IMR-90 (cell line): ENCODE data around the gene METTL27. TPM values are rescaled to one million over a fixed set of nuclear protein-coding genes. Genes with fewer than 3 reads are reported as not detected.

Source experiments
- ATAC-seq: fragments of 200-7000 bp; cut with Tn5 transposase; 2 replicates; pipeline ENCODE4 v1.9.1; 2020; ENCODE audit warnings: low read depth, mild to moderate bottlenecking, moderate library complexity
- BruUV-seq: library from RNA; stranded (reverse); fragments of 400-500 nt; replicated peaks from 2 replicates; lab custom pipeline; 2021; lab: Mats Ljungman, UMichigan
- CTCF ChIA-PET: fragments of 300-600 bp; formaldehyde crosslinking; extraction: SDS; loops from one replicate; lab custom pipeline; 2021; ENCODE audit warnings: antibody characterized with exemption; lab: Yijun Ruan, JAX
- POLR2A ChIA-PET: fragments of 300-600 bp; sonication (Branson Sonifier 250); formaldehyde crosslinking; loops from one replicate; lab custom pipeline; 2022; ENCODE audit warnings: antibody characterized with exemption; ENCODE audit not compliant: unreplicated experiment; lab: Charles Lee
- DNase-seq: peaks from one replicate; pipeline ENCODE4 v3.0.0; 2013
- H2AFZ ChIP-seq: replicated peaks from 2 replicates; pipeline ENCODE3; 2013; ENCODE audit warnings: low read length, mild to moderate bottlenecking; ENCODE audit not compliant: poor library complexity
- H2AK5ac ChIP-seq: 2 replicates; pipeline ENCODE4 v1.6.1; 2013; ENCODE audit warnings: low read depth, low read length, inconsistent platforms
- H2AK9ac ChIP-seq: replicated peaks from 2 replicates; pipeline ENCODE3; 2013; ENCODE audit warnings: mild to moderate bottlenecking, low read depth, low read length, moderate library complexity; ENCODE audit not compliant: poor library complexity
- H2BK120ac ChIP-seq: 2 replicates; pipeline ENCODE4 v1.6.1; 2013; ENCODE audit warnings: low read depth, low read length, inconsistent platforms
- H2BK15ac ChIP-seq: 3 replicates; pipeline ENCODE4 v1.6.1; 2013; ENCODE audit warnings: low read depth, low read length, inconsistent platforms
- H2BK20ac ChIP-seq: 2 replicates; pipeline ENCODE4 v1.6.1; 2013; ENCODE audit warnings: low read depth, mild to moderate bottlenecking, inconsistent platforms, low read length, moderate library complexity
- H2BK5ac ChIP-seq: 2 replicates; pipeline ENCODE4 v1.6.1; 2013; ENCODE audit warnings: mild to moderate bottlenecking, low read depth, low read length, inconsistent platforms; ENCODE audit not compliant: poor library complexity, severe bottlenecking
- H3K14ac ChIP-seq: replicated peaks from 2 replicates; pipeline ENCODE4 v1.6.1; 2013; ENCODE audit warnings: low read depth, low read length, inconsistent platforms
- H3K18ac ChIP-seq: 2 replicates; pipeline ENCODE4 v1.6.1; 2013; ENCODE audit warnings: low read depth, low read length, control low read depth
- H3K23ac ChIP-seq: 2 replicates; pipeline ENCODE4 v1.6.1; 2013; ENCODE audit warnings: low read depth, low read length, inconsistent platforms
- H3K27ac ChIP-seq: 2 replicates; pipeline ENCODE4 v1.5.1; 2013; ENCODE audit warnings: mild to moderate bottlenecking, control low read depth, low read length; ENCODE audit not compliant: insufficient read depth
- H3K27me3 ChIP-seq: 2 replicates; pipeline ENCODE4 v1.6.1; 2013; ENCODE audit warnings: low read length; ENCODE audit not compliant: control insufficient read depth, insufficient read depth
- H3K36me3 ChIP-seq: 2 replicates; pipeline ENCODE4 v1.6.1; 2013; ENCODE audit warnings: low read length, mixed read lengths; ENCODE audit not compliant: control insufficient read depth, insufficient read depth
- H3K4ac ChIP-seq: 2 replicates; pipeline ENCODE4 v1.6.1; 2013; ENCODE audit warnings: low read depth, low read length, inconsistent platforms
- H3K4me1 ChIP-seq: 2 replicates; pipeline ENCODE4 v1.6.1; 2013; ENCODE audit warnings: low read length, mixed read lengths; ENCODE audit not compliant: control insufficient read depth, insufficient read depth
- H3K4me2 ChIP-seq: 2 replicates; pipeline ENCODE4 v1.6.1; 2013; ENCODE audit warnings: low read depth, mild to moderate bottlenecking, control low read depth, low read length, moderate library complexity
- H3K4me3 ChIP-seq: 2 replicates; pipeline ENCODE4 v1.5.1; 2013; ENCODE audit warnings: low read depth, mild to moderate bottlenecking, control low read depth, low read length, moderate library complexity; ENCODE audit not compliant: insufficient read depth
- H3K56ac ChIP-seq: 2 replicates; pipeline ENCODE4 v1.6.1; 2013; ENCODE audit warnings: low read length, inconsistent platforms; ENCODE audit not compliant: insufficient read depth; ENCODE audit errors: extremely low read depth
- H3K79me1 ChIP-seq, 2 experiments: 2 replicates each; pipeline ENCODE4 v1.6.1; 2013; ENCODE audit warnings: low read length in 2 of 2, inconsistent platforms in 1 of 2, low read depth in 1 of 2
- H3K9ac ChIP-seq: 2 replicates; pipeline ENCODE4 v1.6.1; 2013; ENCODE audit warnings: low read depth, low read length, control low read depth
- H3K9me1 ChIP-seq: 2 replicates; pipeline ENCODE4 v1.6.1; 2013; ENCODE audit warnings: low read length, inconsistent platforms; ENCODE audit not compliant: insufficient read depth
- H3K9me3 ChIP-seq: 2 replicates; pipeline ENCODE4 v1.6.1; 2013; ENCODE audit warnings: low read length; ENCODE audit not compliant: control insufficient read depth, insufficient read depth
- H4K20me1 ChIP-seq: 2 replicates; pipeline ENCODE4 v1.6.1; 2013; ENCODE audit warnings: low read length, inconsistent platforms; ENCODE audit not compliant: insufficient read depth
- H4K5ac ChIP-seq: 2 replicates; pipeline ENCODE4 v1.6.1; 2013; ENCODE audit warnings: mild to moderate bottlenecking, low read depth, low read length, control low read depth
- H4K8ac ChIP-seq, 2 experiments: 2 replicates each; pipeline ENCODE4 v1.6.1; 2013; ENCODE audit warnings: low read depth in 2 of 2, low read length in 2 of 2, control low read depth in 1 of 2, inconsistent platforms in 1 of 2
- H4K91ac ChIP-seq: 2 replicates; pipeline ENCODE4 v1.6.1; 2013; ENCODE audit warnings: low read depth, low read length, inconsistent platforms; ENCODE audit not compliant: insufficient read depth
- CEBPB ChIP-seq: IDR thresholded peaks from 2 replicates; pipeline ENCODE4 v1.6.1; 2012; ENCODE audit warnings: low read depth, low read length, improper control_type of control experiment
- CHD1 ChIP-seq: IDR thresholded peaks from 2 replicates; pipeline ENCODE4 v1.6.1; 2012; ENCODE audit warnings: low read depth, low read length, improper control_type of control experiment
- FOS ChIP-seq: fragments of 150-350 bp; IDR thresholded peaks from 2 replicates; pipeline ENCODE4 v1.6.1; 2016; ENCODE audit warnings: low read depth, low read length
- MAFK ChIP-seq: IDR thresholded peaks from 2 replicates; pipeline ENCODE4 v1.6.1; 2012; ENCODE audit warnings: low read depth, low read length, improper control_type of control experiment
- MAZ ChIP-seq: IDR thresholded peaks from 2 replicates; pipeline ENCODE4 v1.6.1; 2012; ENCODE audit warnings: low read depth, mild to moderate bottlenecking, low read length, improper control_type of control experiment, moderate library complexity, borderline replicate concordance
- MXI1 ChIP-seq: IDR thresholded peaks from 2 replicates; pipeline ENCODE4 v1.6.1; 2012; ENCODE audit warnings: low read depth, mild to moderate bottlenecking, low read length, moderate library complexity, borderline replicate concordance
- NFE2L2 ChIP-seq: fragments of 150-350 bp; IDR thresholded peaks from 2 replicates; pipeline ENCODE4 v1.6.1; 2016; ENCODE audit warnings: low read depth, mild to moderate bottlenecking, low read length
- POLR2A ChIP-seq: IDR thresholded peaks from 2 replicates; pipeline ENCODE4 v1.6.1; 2012; ENCODE audit warnings: mild to moderate bottlenecking, low read depth, low read length
- RAD21 ChIP-seq: IDR thresholded peaks from 2 replicates; pipeline ENCODE4 v1.6.1; 2012; ENCODE audit warnings: low read length, improper control_type of control experiment
- RCOR1 ChIP-seq: IDR thresholded peaks from 2 replicates; pipeline ENCODE4 v1.6.1; 2012; ENCODE audit warnings: mild to moderate bottlenecking, low read length, improper control_type of control experiment; ENCODE audit not compliant: insufficient replicate concordance
- RFX5 ChIP-seq: IDR thresholded peaks from 2 replicates; pipeline ENCODE4 v1.8.0; 2012; ENCODE audit warnings: low read depth, mild to moderate bottlenecking, low read length, moderate library complexity
- SMC3 ChIP-seq: fragments of 150-350 bp; IDR thresholded peaks from 2 replicates; pipeline ENCODE4 v1.6.1; 2016; ENCODE audit warnings: low read depth, mild to moderate bottlenecking, antibody characterized with exemption, low read length, moderate library complexity
- WGBS, 2 experiments: methylation state at CpG; one replicate each; pipeline versions ENCODE4 v1.1.5 to v1.1.7; 2013; ENCODE audit warnings: missing lambda C conversion rate in 2 of 2; ENCODE audit not compliant: insufficient read length in 1 of 2; ENCODE audit errors: extremely low coverage in 2 of 2; 5-methylcytosine and 5-hydroxymethylcytosine counted together
- dilution Hi-C: fragments of 300-500 bp; cut with HindIII; formaldehyde crosslinking; loops from one replicate; pipeline ENCODE4 v1.14.3; 2018; ENCODE audit warnings: low sequenced_read_pairs; ENCODE audit not compliant: unreplicated experiment
- in situ Hi-C: fragments of 300-500 bp; cut with MboI; formaldehyde crosslinking; loops from 3 replicates; pipeline ENCODE4 v1.14.3; 2019; ENCODE audit warnings: low sequenced_read_pairs, inconsistent platforms, mixed read lengths
- intact Hi-C: fragments of 100-400 bp; cut with micrococcal nuclease; formaldehyde crosslinking; loops from 2 replicates; pipeline ENCODE4 v1.10.0; 2022
- polyA plus RNA-seq, 3 experiments: library from polyadenylated mRNA; depleted of rRNA; stranded (reverse); fragments of >200 nt; gene quantifications; 2 replicates each; pipeline ENCODE4 v1.2.3, GENCODE V29; 2012; ENCODE audit warnings: low replicate concordance in 1 of 3
- total RNA-seq: library from RNA; depleted of rRNA; stranded (reverse); fragments of >200 nt; gene quantifications from 2 replicates; pipeline ENCODE4 v1.2.3, GENCODE V29; 2012
- TF ChIP-seq, protein P1 (sequence below): fragments of 150-350 bp; IDR thresholded peaks from 2 replicates; pipeline ENCODE4 v1.6.1; 2017; ENCODE audit warnings: mild to moderate bottlenecking, antibody characterized with exemption, low read length, low read depth
- TF ChIP-seq, protein P2 (sequence below): fragments of 150-350 bp; IDR thresholded peaks from 2 replicates; pipeline ENCODE4 v1.6.1; 2016; ENCODE audit warnings: low read depth, mild to moderate bottlenecking, low read length, moderate library complexity, borderline replicate concordance
- TF ChIP-seq, protein P3 (sequence below): conservative IDR thresholded peaks from 2 replicates; pipeline ENCODE4 v1.5.1; 2012; ENCODE audit warnings: mild to moderate bottlenecking, low read depth, low read length, improper control_type of control experiment

Gene METTL27
- total and polyA plus RNA-seq, 2 of the 4 experiments (the other 2 are of a cell fraction): 2.3 to 4.3 TPM

DNA sequence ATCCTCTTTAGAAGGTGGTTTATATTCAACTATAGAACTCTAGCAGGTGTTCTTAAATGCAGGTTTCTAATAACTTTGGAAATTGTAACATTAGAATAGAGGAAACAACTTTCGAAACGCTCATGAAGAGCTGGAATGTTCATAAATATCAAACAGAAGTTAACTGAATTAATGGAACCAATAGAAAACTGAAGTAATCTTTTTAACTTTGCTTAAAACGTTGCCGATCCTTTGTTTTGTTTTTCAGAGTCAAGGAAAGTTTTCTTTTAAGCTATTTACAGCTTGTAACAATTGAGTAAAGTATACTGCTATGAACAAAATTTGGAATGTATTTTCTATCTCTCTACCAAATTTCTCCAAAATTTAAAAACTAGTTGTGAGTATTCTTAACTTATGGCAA is 53.3 kb downstream of the METTL27 start:
- Histone ChIP-seq H4K8ac (no peak overlapping the region), H3K4ac (no peak overlapping the region), H3K79me1 (no peaks in the 10 kb centered on the region), H3K56ac (no peak overlapping the region), H2BK5ac (no peak overlapping the region), H2AFZ (no peak overlapping the region), H3K18ac (no peak overlapping the region), H2AK9ac (no peak overlapping the region), H3K27me3 (no peaks in the 10 kb centered on the region), H2AK5ac (no peak overlapping the region), H3K4me1 (no peaks in the 10 kb centered on the region), H3K9me1 (no peaks in the 10 kb centered on the region), H4K91ac (no peak overlapping the region), H3K4me3 (no peak overlapping the region), H3K9ac (no peak overlapping the region), H4K5ac (no peak overlapping the region), H2BK120ac (no peak overlapping the region), H3K23ac (no peak overlapping the region), H3K4me2 (no peak overlapping the region), H2BK20ac (no peak overlapping the region), H3K36me3 (no peaks in the 10 kb centered on the region), H2BK15ac (no peak overlapping the region), H3K9me3 (no peaks in the 10 kb centered on the region), H4K20me1 (no peaks in the 10 kb centered on the region), H3K27ac (no peak overlapping the region), H3K14ac (no peak overlapping the region)
- TF ChIP-seq SMC3 (no peak), CEBPB (no peak), FOS (no peak), NFE2L2 (no peak), MAFK (no peak), CHD1 (no peak), RAD21 (no peak), RCOR1 (no peak), RFX5 (no peak), POLR2A (no peak), MXI1 (no peak), MAZ (no peak)
- TF ChIP-seq, protein P1, sequence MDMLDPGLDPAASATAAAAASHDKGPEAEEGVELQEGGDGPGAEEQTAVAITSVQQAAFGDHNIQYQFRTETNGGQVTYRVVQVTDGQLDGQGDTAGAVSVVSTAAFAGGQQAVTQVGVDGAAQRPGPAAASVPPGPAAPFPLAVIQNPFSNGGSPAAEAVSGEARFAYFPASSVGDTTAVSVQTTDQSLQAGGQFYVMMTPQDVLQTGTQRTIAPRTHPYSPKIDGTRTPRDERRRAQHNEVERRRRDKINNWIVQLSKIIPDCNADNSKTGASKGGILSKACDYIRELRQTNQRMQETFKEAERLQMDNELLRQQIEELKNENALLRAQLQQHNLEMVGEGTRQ: no peak
- TF ChIP-seq, protein P2, sequence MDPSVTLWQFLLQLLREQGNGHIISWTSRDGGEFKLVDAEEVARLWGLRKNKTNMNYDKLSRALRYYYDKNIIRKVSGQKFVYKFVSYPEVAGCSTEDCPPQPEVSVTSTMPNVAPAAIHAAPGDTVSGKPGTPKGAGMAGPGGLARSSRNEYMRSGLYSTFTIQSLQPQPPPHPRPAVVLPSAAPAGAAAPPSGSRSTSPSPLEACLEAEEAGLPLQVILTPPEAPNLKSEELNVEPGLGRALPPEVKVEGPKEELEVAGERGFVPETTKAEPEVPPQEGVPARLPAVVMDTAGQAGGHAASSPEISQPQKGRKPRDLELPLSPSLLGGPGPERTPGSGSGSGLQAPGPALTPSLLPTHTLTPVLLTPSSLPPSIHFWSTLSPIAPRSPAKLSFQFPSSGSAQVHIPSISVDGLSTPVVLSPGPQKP: no peak
- TF ChIP-seq, protein P3, sequence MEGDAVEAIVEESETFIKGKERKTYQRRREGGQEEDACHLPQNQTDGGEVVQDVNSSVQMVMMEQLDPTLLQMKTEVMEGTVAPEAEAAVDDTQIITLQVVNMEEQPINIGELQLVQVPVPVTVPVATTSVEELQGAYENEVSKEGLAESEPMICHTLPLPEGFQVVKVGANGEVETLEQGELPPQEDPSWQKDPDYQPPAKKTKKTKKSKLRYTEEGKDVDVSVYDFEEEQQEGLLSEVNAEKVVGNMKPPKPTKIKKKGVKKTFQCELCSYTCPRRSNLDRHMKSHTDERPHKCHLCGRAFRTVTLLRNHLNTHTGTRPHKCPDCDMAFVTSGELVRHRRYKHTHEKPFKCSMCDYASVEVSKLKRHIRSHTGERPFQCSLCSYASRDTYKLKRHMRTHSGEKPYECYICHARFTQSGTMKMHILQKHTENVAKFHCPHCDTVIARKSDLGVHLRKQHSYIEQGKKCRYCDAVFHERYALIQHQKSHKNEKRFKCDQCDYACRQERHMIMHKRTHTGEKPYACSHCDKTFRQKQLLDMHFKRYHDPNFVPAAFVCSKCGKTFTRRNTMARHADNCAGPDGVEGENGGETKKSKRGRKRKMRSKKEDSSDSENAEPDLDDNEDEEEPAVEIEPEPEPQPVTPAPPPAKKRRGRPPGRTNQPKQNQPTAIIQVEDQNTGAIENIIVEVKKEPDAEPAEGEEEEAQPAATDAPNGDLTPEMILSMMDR: no peak
- ChIA-PET POLR2A (no interaction called here), CTCF (no interaction called here)
- BruUV-seq: no TSS peak
- ATAC-seq (no peak), DNase-seq (no peak)
- in situ Hi-C loops (no loop called here), dilution Hi-C loops (no loop called here), intact Hi-C loops (no loop called here)
- WGBS, 2 experiments: no CpG with 5 or more reads among the region's 4 CpGs
